Ovary (tissue), 3 donors: ENCODE measurements around the gene ULBP2.

Experiments
- CTCF ChIP-seq, 3 donors: fragments of 450-650 bp in 2 of 3; fragments of 200-600 bp in 1 of 3; IDR thresholded peaks; one replicate each; pipeline versions ENCODE4 v1.5.1 to v1.8.0; 2016 to 2022; ENCODE audit warnings: antibody characterized with exemption in 3 of 3, mild to moderate bottlenecking in 1 of 3
- POLR2A ChIP-seq: fragments of 450-650 bp; IDR thresholded peaks from one replicate; pipeline ENCODE4 v1.6.1; 2017; ENCODE audit warnings: antibody characterized with exemption, mild to moderate bottlenecking, moderate library complexity
- donor health status: DM: no; HTN: no; CAD: no.

GRCh38 chr6:149960488-149960887 is 18.7 kb downstream of the ULBP2 start:
- TF ChIP-seq CTCF (IDR thresholded peaks at IDR 0.05): no peak
- no peak for TF ChIP-seq POLR2A
